Smooth muscle cell (in vitro differentiated cells): Measurements from ENCODE around the gene ARSB. TPM values are rescaled to one million over a fixed set of nuclear protein-coding genes. Genes with fewer than 3 reads are reported as not detected.

ENCODE experiments used
- DNase-seq: peaks from one replicate; lab custom pipeline; 2025; ENCODE audit not compliant: unreplicated experiment; lab: John Stamatoyannopoulos, UW
- H2AFZ ChIP-seq: fragments of 200-600 bp; sonication (generic); 2 replicates; pipeline ENCODE4 v1.6.0; 2016; ENCODE audit warnings: antibody characterized with exemption, low read depth, mild to moderate bottlenecking
- H3F3A ChIP-seq: fragments of 200-600 bp; sonication (generic); 2 replicates; pipeline ENCODE4 v1.6.0; 2017; ENCODE audit warnings: antibody characterized with exemption, low read depth
- H3K27ac ChIP-seq: fragments of 200-600 bp; sonication (generic); 2 replicates; pipeline ENCODE4 v1.5.1; 2016; ENCODE audit warnings: low read depth, mild to moderate bottlenecking
- H3K27me3 ChIP-seq: fragments of 200-600 bp; sonication (generic); 2 replicates; pipeline ENCODE4 v1.6.1; 2016; ENCODE audit warnings: low read depth, mild to moderate bottlenecking
- H3K36me3 ChIP-seq: fragments of 200-600 bp; sonication (generic); 2 replicates; pipeline ENCODE4 v1.5.1; 2016; ENCODE audit warnings: low read depth
- H3K4me1 ChIP-seq: fragments of 200-600 bp; sonication (generic); 2 replicates; pipeline ENCODE4 v1.5.1; 2016; ENCODE audit warnings: low read depth
- H3K4me2 ChIP-seq: fragments of 200-600 bp; sonication (generic); 2 replicates; pipeline ENCODE4 v1.6.0; 2016; ENCODE audit warnings: mild to moderate bottlenecking
- H3K4me3 ChIP-seq: fragments of 200-600 bp; sonication (generic); 2 replicates; pipeline ENCODE4 v1.5.1; 2016; ENCODE audit warnings: mild to moderate bottlenecking
- H3K79me2 ChIP-seq: fragments of 200-600 bp; sonication (generic); 2 replicates; pipeline ENCODE4 v1.6.0; 2016; ENCODE audit warnings: low read depth, mild to moderate bottlenecking
- H3K9ac ChIP-seq: fragments of 200-600 bp; sonication (generic); 2 replicates; pipeline ENCODE4 v1.6.0; 2016; ENCODE audit warnings: low read depth
- H3K9me3 ChIP-seq: fragments of 200-600 bp; sonication (generic); replicated peaks from 2 replicates; pipeline ENCODE4 v1.5.1; 2016; ENCODE audit warnings: low read depth
- H4K20me1 ChIP-seq: fragments of 200-600 bp; sonication (generic); 2 replicates; pipeline ENCODE4 v1.6.0; 2016; ENCODE audit warnings: low read depth
- CTCF ChIP-seq: fragments of 200-600 bp; sonication (generic); IDR thresholded peaks from 2 replicates; pipeline ENCODE4 v1.5.1; 2017; ENCODE audit warnings: borderline replicate concordance, mild to moderate bottlenecking, antibody characterized with exemption; ENCODE audit not compliant: insufficient read depth, poor library complexity, severe bottlenecking
- WGBS: methylation state at CpG from one replicate; pipeline ENCODE4 v1.1.7; 2016; ENCODE audit warnings: low lambda C conversion rate; 5-methylcytosine and 5-hydroxymethylcytosine counted together
- polyA plus RNA-seq: library from polyadenylated mRNA; unstranded; fragments of >200 nt; fragmentation: Nextera tagmentation; extraction: Ambion mirVana; gene quantifications from 2 replicates; pipeline ENCODE4 v1.2.1, GENCODE V29; 2016
- total RNA-seq: library from RNA; depleted of rRNA; stranded (reverse); fragments of >200 nt; gene quantifications from 2 replicates; pipeline ENCODE4 v1.2.3, GENCODE V29; 2014

ARSB gene
- total and polyA plus RNA-seq, 2 experiments from 2014 or later: 17.5 to 23.2 TPM

- H3K27ac ChIP-seq: no peak overlapping the region
- no peak for DNase-seq
- peaks cover 14% of the 10 kb centered on the region for H3K4me1 ChIP-seq
- H3K27me3 ChIP-seq: no peaks in the 10 kb centered on the region
- H3K79me2 ChIP-seq: no peaks in the 10 kb centered on the region
- no peak overlapping the region for H3K4me2 ChIP-seq
- no peaks in the 10 kb centered on the region for H3K9me3 ChIP-seq
- peaks cover 15% of the 10 kb centered on the region for H3F3A ChIP-seq
- no peaks in the 10 kb centered on the region for H4K20me1 ChIP-seq
- H2AFZ ChIP-seq: no peak overlapping the region
- no peak for TF ChIP-seq CTCF
- no peaks in the 10 kb centered on the region for H3K36me3 ChIP-seq
- H3K9ac ChIP-seq: no peak overlapping the region
- 91% methylated on average over 6 of the region's 6 CpGs for WGBS
- no peak overlapping the region for H3K4me3 ChIP-seq
These were observed 223.3 kb downstream of the ARSB start for GRCh38 chr5:78761840-78762239.

- H2AFZ ChIP-seq: no peak overlapping the region
- no peak overlapping the region for H3K27ac ChIP-seq
- no peak overlapping the region for H3K4me3 ChIP-seq
- H3K79me2 ChIP-seq: no peaks in the 10 kb centered on the region
- DNase-seq: no peak
- no peak overlapping the region for H3K4me2 ChIP-seq
- no peaks in the 10 kb centered on the region for H3K27me3 ChIP-seq
- no peak overlapping the region for H3K9ac ChIP-seq
- no peak for TF ChIP-seq CTCF
- H3F3A ChIP-seq: peaks cover 21% of the 10 kb centered on the region
- no peaks in the 10 kb centered on the region for H3K9me3 ChIP-seq
- no peaks in the 10 kb centered on the region for H3K36me3 ChIP-seq
- peaks cover 14% of the 10 kb centered on the region for H3K4me1 ChIP-seq
- no peaks in the 10 kb centered on the region for H4K20me1 ChIP-seq
These were observed 224.3 kb downstream of the ARSB start for GRCh38 chr5:78760770-78761169.

DNA sequence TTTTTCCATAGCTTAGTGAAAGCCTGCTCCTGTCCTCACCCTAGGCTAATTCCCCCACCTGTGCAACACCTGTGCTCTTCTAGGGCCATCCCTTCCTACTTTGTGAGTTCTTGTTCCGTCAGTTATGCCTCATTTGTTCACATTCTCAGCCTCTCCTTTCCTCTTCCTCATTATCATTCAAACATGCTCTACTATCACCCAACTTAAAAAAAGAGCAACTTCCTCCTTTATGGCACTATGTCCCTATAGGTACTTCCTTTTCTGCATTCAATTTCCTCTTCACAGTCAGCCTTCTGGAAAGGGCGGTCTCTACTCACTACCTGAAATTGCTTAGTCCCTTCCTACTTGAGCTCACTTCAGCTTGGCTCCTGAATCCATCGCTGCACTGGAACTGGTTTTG, 224.7 kb downstream of the ARSB start:
- H3K36me3 ChIP-seq: no peaks in the 10 kb centered on the region
- H3K27ac ChIP-seq: no peak overlapping the region
- DNase-seq: no peak
- H3K9me3 ChIP-seq: no peaks in the 10 kb centered on the region
- no peak overlapping the region for H3K9ac ChIP-seq
- H4K20me1 ChIP-seq: no peaks in the 10 kb centered on the region
- H3K27me3 ChIP-seq: no peaks in the 10 kb centered on the region
- no peak overlapping the region for H3K4me3 ChIP-seq
- peaks cover 21% of the 10 kb centered on the region for H3F3A ChIP-seq
- peaks cover 14% of the 10 kb centered on the region for H3K4me1 ChIP-seq
- no peaks in the 10 kb centered on the region for H3K79me2 ChIP-seq
- 98% methylated on average over 3 of the region's 3 CpGs for WGBS
- no peak overlapping the region for H2AFZ ChIP-seq
- TF ChIP-seq CTCF: no peak
- no peak overlapping the region for H3K4me2 ChIP-seq

GRCh38 chr5:78758169-78758839, 226.8 kb downstream of the ARSB start:
- TF ChIP-seq CTCF: no peak
- Histone ChIP-seq H3K4me1 (peaks cover 5% of the 10 kb centered on the region), H4K20me1 (no peaks in the 10 kb centered on the region), H3K4me3 (no peak overlapping the region), H3K27ac (peak overlapping the region; percentile 24), H3K79me2 (no peaks in the 10 kb centered on the region), H3K9me3 (no peaks in the 10 kb centered on the region), H3K27me3 (no peaks in the 10 kb centered on the region), H2AFZ (no peak overlapping the region), H3K9ac (no peak overlapping the region), H3K36me3 (no peaks in the 10 kb centered on the region), H3K4me2 (peak overlapping the region; percentile 9), H3F3A (peaks cover 22% of the 10 kb centered on the region)
- WGBS: 50% methylated on average over 2 of the region's 2 CpGs
- DNase-seq: no peak
